ENCODE measurements around the gene SCNN1A. TPM values are rescaled to one million over a fixed set of nuclear protein-coding genes. Genes with fewer than 3 reads are reported as not detected.

SCNN1A gene
- total and polyA plus RNA-seq, 2 donors (not counting 3 experiments of a cell fraction or from before 2014, with no cell fraction given) = 0.12 to 0.18 TPM

DNA sequence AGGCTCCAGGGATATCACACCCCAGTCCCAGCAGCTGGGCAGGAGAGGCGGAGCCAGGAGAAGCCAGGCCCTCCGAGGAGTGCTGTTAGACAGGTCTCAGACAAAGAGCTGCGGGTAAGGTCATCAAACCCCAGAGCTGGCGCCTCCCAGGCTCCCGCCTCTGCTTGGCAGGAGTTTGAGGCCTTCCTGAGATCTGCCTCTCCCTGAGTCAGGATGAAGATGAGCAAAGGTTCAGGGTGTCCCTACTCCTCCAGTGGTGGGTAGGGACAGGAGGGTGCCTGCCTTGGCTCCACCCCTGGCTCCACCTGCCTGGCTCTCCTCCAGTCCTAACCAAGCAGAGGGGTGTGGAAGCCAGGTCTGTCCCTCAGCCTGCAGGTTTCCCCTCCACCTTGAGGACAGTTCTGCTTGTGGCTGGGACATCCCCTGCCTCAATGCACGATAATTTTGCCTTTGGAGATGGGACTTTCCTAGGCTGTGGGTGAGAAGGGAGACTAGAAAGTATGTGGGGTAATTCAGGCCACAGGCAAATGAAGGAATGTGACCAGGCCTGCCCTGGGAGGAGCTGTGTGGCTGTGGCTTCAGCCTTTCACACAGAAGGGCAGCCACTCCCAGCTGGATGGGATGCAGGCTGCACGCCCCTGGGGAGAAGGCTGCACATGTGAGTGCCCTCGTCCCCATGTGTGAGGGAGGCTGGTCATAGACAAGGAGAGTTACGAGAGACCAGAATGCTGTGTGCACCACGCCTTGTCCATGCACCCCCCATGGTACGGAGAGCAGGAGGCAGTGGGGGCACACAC is 62.6 kb downstream of the SCNN1A start:
- intact Hi-C loops (cut with micrococcal nuclease) = no loop called here
- FAIRE-seq (no peak), DNase-seq (ENCODE audit: low read depth, low spot score) (no peak)
- no peaks in the 10 kb centered on the region for H3K4me1 ChIP-seq (ENCODE audit: control insufficient read depth, extremely low read depth, insufficient read depth, low read length)
- dilution Hi-C loops (cut with MboI; ENCODE audit: extremely low pct_ligation_motif_present, low sequenced_read_pairs) = no loop called here
- TF ChIP-seq CTCF (IDR thresholded peaks at IDR 0.05; ENCODE audit: extremely low read depth in 1 of 2, insufficient read depth in 1 of 2, low read depth in 1 of 2, low read length in 2 of 2) = no peak
- TF ChIP-seq, protein P1, sequence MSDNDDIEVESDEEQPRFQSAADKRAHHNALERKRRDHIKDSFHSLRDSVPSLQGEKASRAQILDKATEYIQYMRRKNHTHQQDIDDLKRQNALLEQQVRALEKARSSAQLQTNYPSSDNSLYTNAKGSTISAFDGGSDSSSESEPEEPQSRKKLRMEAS (IDR thresholded peaks at IDR 0.05; ENCODE audit: insufficient read depth, insufficient read length) = no peak
- TF ChIP-seq EZH2 (IDR thresholded peaks at IDR 0.05; ENCODE audit: borderline replicate concordance, low read depth, low read length, severe bottlenecking) = no peak
- TF ChIP-seq FOS (IDR thresholded peaks at IDR 0.05; ENCODE audit: borderline replicate concordance, insufficient read depth, low read length) = no peak
- TF ChIP-seq MYC (IDR thresholded peaks at IDR 0.05; ENCODE audit: low read depth, low read length) = no peak
- no peak for TF ChIP-seq JUN (IDR thresholded peaks at IDR 0.05; ENCODE audit: borderline replicate concordance, insufficient read depth, insufficient read length, low read depth)
- no peak for TF ChIP-seq POLR2A (IDR thresholded peaks at IDR 0.05; ENCODE audit: low read depth, low read length)
- TF ChIP-seq GATA2 (IDR thresholded peaks at IDR 0.05; ENCODE audit: insufficient read depth, insufficient read length, low read depth, low read length) = no peak
- TF ChIP-seq POLR2AphosphoS5 (IDR thresholded peaks at IDR 0.05; ENCODE audit: insufficient read depth, low read depth, low read length) = no peak
- no peak overlapping the region for H3K27ac ChIP-seq (ENCODE audit: insufficient read depth, low read depth, low read length)
- H4K20me1 ChIP-seq (replicated peaks; ENCODE audit: control insufficient read depth, extremely low read depth, insufficient read depth, low read length) = no peaks in the 10 kb centered on the region
- ChIA-PET CTCF (interaction anchor here (1.2 to 2.7 kb wide), 3 partner anchors 9 to 153 kb away, joined by 3 to 8 read pairs (median 7); no protein-coding TSS in a partner anchor), POLR2A (no interaction called here)
- no TSS peak for BruUV-seq (replicated peaks)
- no peak overlapping the region for H3K4me2 ChIP-seq (ENCODE audit: insufficient read depth, low read length)
- no peak overlapping the region for H3K9ac ChIP-seq (replicated peaks; ENCODE audit: extremely low read depth, insufficient read depth, low read length)
- H3K9me3 ChIP-seq (replicated peaks; ENCODE audit: control insufficient read depth, insufficient read depth, low read length) = no peaks in the 10 kb centered on the region
- H3K36me3 ChIP-seq (ENCODE audit: control insufficient read depth in 2 of 2, extremely low read depth in 1 of 2, insufficient read depth in 2 of 2, low read length in 2 of 2) = no peaks in the 10 kb centered on the region
- peaks cover 0 to 4% of the 10 kb centered on the region in 2 experiments for H3K27me3 ChIP-seq (ENCODE audit: control insufficient read depth in 2 of 2, insufficient read depth in 2 of 2, low read length in 2 of 2)
- H3K4me3 ChIP-seq (replicated peaks in 1 of 3; ENCODE audit: insufficient read depth in 1 of 3, low read depth in 1 of 3, low read length in 3 of 3) = no peak overlapping the region
- no peaks in the 10 kb centered on the region for H3K79me2 ChIP-seq (ENCODE audit: control insufficient read depth, insufficient read depth, low read length)
- H2AFZ ChIP-seq (ENCODE audit: low read depth, low read length) = no peak overlapping the region
- no peaks in the 10 kb centered on the region for H3K9me1 ChIP-seq (replicated peaks; ENCODE audit: control insufficient read depth, extremely low read depth, insufficient read depth, low read length)
